MCF 10A (cell line): ENCODE data around the gene TAMM41. TPM values are rescaled to one million over a fixed set of nuclear protein-coding genes. Genes with fewer than 3 reads are reported as not detected.

Source experiments
- BruUV-seq: library from RNA; stranded (reverse); fragments of 400-500 nt; replicated peaks from 2 replicates; lab custom pipeline; 2021; lab: Mats Ljungman, UMichigan
- CTCF ChIA-PET: fragments of 300-600 bp; sonication (Branson Sonifier 250); formaldehyde crosslinking; extraction: SDS; loops from one replicate; lab custom pipeline; 2021; ENCODE audit warnings: antibody characterized with exemption, inconsistent platforms; lab: Yijun Ruan, JAX
- POLR2A ChIA-PET: fragments of 300-600, 350-650 bp; sonication (Branson Sonifier 250); formaldehyde crosslinking; extraction: SDS; loops from one replicate; lab custom pipeline; 2020; ENCODE audit warnings: antibody characterized with exemption, inconsistent platforms; lab: Yijun Ruan, JAX
- DNase-seq: peaks from one replicate; pipeline ENCODE4 v3.0.0-alpha.2; 2018; ENCODE audit not compliant: unreplicated experiment
- H3K27ac Mint-ChIP-seq: one replicate; pipeline ENCODE4 v1.8.0; 2022; ENCODE audit warnings: mild to moderate bottlenecking, low read depth, mixed read lengths; ENCODE audit not compliant: unreplicated experiment
- H3K27me3 Mint-ChIP-seq: one replicate; pipeline ENCODE4 v1.8.0; 2022; ENCODE audit warnings: mixed read lengths; ENCODE audit not compliant: insufficient read depth, unreplicated experiment
- H3K36me3 Mint-ChIP-seq: one replicate; pipeline ENCODE4 v1.8.0; 2022; ENCODE audit warnings: mild to moderate bottlenecking, moderate library complexity, mixed read lengths; ENCODE audit not compliant: insufficient read depth, unreplicated experiment
- H3K4me1 Mint-ChIP-seq: one replicate; pipeline ENCODE4 v1.8.0; 2022; ENCODE audit warnings: mixed read lengths; ENCODE audit not compliant: insufficient read depth, unreplicated experiment
- H3K4me3 Mint-ChIP-seq: one replicate; pipeline ENCODE4 v1.8.0; 2022; ENCODE audit warnings: mild to moderate bottlenecking, moderate library complexity, mixed read lengths; ENCODE audit not compliant: unreplicated experiment
- H3K9me3 Mint-ChIP-seq: one replicate; pipeline ENCODE4 v1.8.0; 2022; ENCODE audit warnings: mixed read lengths; ENCODE audit not compliant: unreplicated experiment
- CTCF ChIP-seq: fragments of 200-600 bp; IDR thresholded peaks from one replicate; pipeline ENCODE4 v1.8.0; 2022; ENCODE audit warnings: antibody characterized with exemption, mild to moderate bottlenecking; ENCODE audit not compliant: unreplicated experiment
- intact Hi-C: fragments of 100-400 bp; cut with micrococcal nuclease; formaldehyde crosslinking; loops from 2 replicates; pipeline ENCODE4 v1.14.1; 2022
- total RNA-seq: library from RNA; stranded (reverse); gene quantifications from 2 replicates; pipeline ENCODE4 v1.2.3, GENCODE V29; 2022

Gene TAMM41
- total RNA-seq, 1 experiment from 2014 or later, result 26.2 TPM

GRCh38 chr3:11844891-11845290 is 1.8 kb downstream of the TAMM41 start:
- BruUV-seq, result no TSS peak
- intact Hi-C loops, result loop anchor here (5.0 kb wide), 1 partner anchor 463 kb away; no protein-coding TSS in a partner anchor
- POLR2A ChIA-PET, result interaction anchor here (1.6 to 1.7 kb wide), 2 partner anchors 12 to 74 kb away, joined by 3 to 4 read pairs; no protein-coding TSS in a partner anchor
- Mint-ChIP-seq H3K36me3 (peaks cover 48% of the 10 kb centered on the region), H3K9me3 (no peaks in the 10 kb centered on the region), H3K4me3 (peak overlapping the region; percentile 99), H3K4me1 (peaks cover 18% of the 10 kb centered on the region), H3K27me3 (no peaks in the 10 kb centered on the region), H3K27ac (peak overlapping the region; percentile 94)
- DNase-seq, result no peak
- CTCF ChIA-PET, result interaction anchor here (0.6 to 1.2 kb wide), 4 partner anchors 9 to 635 kb away, joined by 3 to 8 read pairs (median 3); no protein-coding TSS in a partner anchor
- no peak for TF ChIP-seq CTCF

GRCh38 chr3:11835028-11835639 is 11.6 kb downstream of the TAMM41 start:
- TF ChIP-seq CTCF, result peak; percentile 43
- no peaks in the 10 kb centered on the region for H3K27me3 Mint-ChIP-seq
- H3K9me3 Mint-ChIP-seq, result no peaks in the 10 kb centered on the region
- peaks cover 46% of the 10 kb centered on the region for H3K36me3 Mint-ChIP-seq
- no TSS peak for BruUV-seq
- H3K4me1 Mint-ChIP-seq, result no peaks in the 10 kb centered on the region
- intact Hi-C loops, result no loop called here
- H3K4me3 Mint-ChIP-seq, result no peak overlapping the region
- DNase-seq, result peak; percentile 44
- CTCF ChIA-PET, result interaction anchor here (0.6 to 2.8 kb wide), 15 partner anchors 9 to 459 kb away, joined by 3 to 13 read pairs (median 4); no protein-coding TSS in a partner anchor
- POLR2A ChIA-PET, result interaction anchor here (0.8 to 0.9 kb wide), 2 partner anchors 61 to 70 kb away, joined by 3 read pairs; no protein-coding TSS in a partner anchor
- no peak overlapping the region for H3K27ac Mint-ChIP-seq

GRCh38 chr3:11832981-11833905 is 13.4 kb downstream of the TAMM41 start:
- Mint-ChIP-seq H3K27me3 (no peaks in the 10 kb centered on the region), H3K36me3 (peaks cover 48% of the 10 kb centered on the region), H3K27ac (no peak overlapping the region), H3K4me3 (no peak overlapping the region), H3K4me1 (no peaks in the 10 kb centered on the region), H3K9me3 (no peaks in the 10 kb centered on the region)
- ChIA-PET CTCF (interaction anchor here (0.5 to 2.5 kb wide), 8 partner anchors 7 to 474 kb away, joined by 3 to 6 read pairs (median 3); no protein-coding TSS in a partner anchor), POLR2A (interaction anchor here (0.6 to 1.1 kb wide), 4 partner anchors 13 to 19 kb away, joined by 3 to 4 read pairs (median 4); partner anchors contain the start of gene TAMM41)
- BruUV-seq, result no TSS peak
- intact Hi-C loops, result no loop called here
- TF ChIP-seq CTCF, result no peak
- no peak for DNase-seq

GRCh38 chr3:11829416-11829815 is 17.3 kb downstream of the TAMM41 start:
- H3K27ac Mint-ChIP-seq, result no peak overlapping the region
- no peak for DNase-seq
- ChIA-PET CTCF (no interaction called here), POLR2A (no interaction called here)
- H3K27me3 Mint-ChIP-seq, result no peaks in the 10 kb centered on the region
- no TSS peak for BruUV-seq
- TF ChIP-seq CTCF, result no peak
- H3K9me3 Mint-ChIP-seq, result no peaks in the 10 kb centered on the region
- H3K4me3 Mint-ChIP-seq, result no peak overlapping the region
- peaks cover 78% of the 10 kb centered on the region for H3K36me3 Mint-ChIP-seq
- intact Hi-C loops, result no loop called here
- no peaks in the 10 kb centered on the region for H3K4me1 Mint-ChIP-seq
